Germinal center (tissue), 1 donor: Measurements from ENCODE around the gene HMSD.

ENCODE experiments used
- DNase-seq: peaks from one replicate; pipeline ENCODE4 v3.0.0; 2012; ENCODE audit warnings: mixed read lengths, low spot score

HMSD gene

DNA sequence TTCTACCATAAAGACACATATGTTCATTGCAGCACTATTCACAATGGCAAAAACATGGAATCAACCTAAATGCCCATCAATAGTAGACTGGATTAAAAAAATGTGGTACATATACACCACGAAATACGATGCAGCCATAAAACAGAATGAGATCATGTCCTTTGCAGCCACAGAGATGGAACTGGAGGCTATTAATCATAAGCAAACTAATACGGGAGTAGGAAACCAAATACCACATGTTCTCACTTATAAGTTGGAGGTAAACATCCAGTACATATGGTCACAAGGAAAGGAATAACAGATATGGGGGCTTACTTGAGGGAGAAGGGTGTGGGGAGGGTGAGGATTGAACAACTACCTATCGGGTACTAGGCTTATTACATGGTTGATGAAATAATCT lies 7.7 kb downstream of the HMSD start:
- DNase-seq: no peak

DNA sequence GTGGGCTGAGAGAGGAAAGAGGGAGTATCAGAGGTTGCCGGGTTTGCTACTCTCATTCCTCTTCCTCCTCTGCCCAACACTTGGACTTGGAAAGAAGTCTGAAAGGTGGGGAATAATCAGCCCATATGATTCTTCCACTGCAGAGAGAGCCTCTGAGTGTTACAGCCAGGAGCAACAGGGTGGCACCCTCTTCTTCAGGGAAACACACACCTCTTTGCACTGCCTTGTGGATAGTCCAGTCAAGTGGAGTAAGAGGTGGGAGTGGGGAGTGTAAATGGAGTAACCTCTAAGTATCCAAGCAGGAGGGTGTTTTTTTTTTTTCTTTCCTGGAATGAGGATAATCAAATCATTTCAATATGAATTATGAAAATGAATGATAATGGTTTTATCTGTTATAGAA lies 11.8 kb downstream of the HMSD start:
- no peak for DNase-seq

DNA sequence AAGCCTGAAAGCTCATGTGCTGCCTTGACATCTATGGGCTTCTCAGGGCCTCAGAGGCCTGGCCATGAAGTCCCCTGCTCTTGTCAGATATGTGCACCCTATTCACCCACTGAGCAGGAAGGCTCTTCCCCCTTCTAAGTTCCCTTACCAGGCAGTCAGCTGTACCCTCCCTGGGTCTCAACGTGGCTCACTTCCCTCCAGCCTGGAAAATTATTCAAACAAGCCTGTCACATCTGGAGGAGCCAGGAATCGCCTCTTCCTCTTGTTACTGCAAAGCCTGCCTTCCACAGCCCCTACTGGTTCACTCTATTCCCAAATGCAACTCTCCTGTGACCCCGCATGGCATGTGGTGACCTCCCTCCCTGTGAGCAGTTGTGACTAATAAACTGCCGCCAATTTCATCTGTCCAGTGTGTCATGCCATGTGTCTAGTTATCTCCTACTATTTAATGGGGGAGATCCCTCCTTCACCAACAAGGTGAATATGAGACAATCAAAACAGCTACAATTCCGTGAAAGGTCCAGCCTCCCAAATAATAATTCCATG lies 12.4 kb downstream of the HMSD start:
- no peak for DNase-seq

DNA sequence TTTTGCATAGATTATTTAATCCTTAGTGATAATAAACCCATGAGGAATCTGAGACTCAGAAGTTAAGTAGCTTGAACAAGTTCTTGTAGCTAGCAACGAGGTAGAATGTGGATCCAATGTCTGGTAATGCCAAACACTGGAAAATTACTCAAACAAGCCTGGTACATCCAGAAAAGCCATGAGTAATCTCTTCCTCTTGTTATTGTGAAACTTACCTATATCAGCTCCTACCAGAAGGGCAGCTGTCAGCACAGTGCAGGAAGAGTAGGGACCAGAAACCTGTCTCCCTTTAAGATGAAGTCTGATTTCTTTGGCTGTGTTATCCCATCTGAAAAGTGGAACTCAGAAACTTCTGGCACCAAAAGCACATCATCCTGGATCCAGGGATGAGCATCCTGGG lies 13.0 kb downstream of the HMSD start:
- no peak for DNase-seq

DNA sequence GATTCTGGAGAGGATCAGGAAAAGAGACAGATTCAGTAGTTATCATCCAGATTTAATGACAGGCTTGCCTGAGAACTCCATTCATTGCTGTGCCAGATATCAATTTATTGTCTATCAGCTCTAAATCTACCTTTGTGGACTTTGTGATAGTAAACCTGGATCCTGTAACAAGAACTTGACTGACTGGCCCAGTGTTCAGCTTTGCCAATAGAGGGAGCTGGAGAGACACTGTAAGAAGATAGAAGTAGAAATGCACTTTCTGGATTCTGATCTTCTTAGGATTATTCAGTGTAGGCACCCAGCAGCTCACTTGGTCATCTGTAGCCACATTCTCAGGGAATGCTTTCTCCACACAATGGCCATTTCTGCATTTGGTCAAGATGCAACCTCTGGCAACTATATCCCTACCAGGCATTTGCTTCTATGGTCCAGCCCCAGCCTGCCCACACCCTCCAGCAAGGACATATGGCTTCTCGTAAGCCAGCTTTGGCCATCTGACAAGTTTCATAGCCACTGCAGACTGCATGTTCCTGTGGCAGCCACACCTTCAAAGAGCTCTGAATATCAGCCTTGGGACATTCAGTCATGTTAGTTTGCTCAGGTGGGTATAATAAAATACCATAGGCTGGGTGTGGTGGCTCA lies 14.6 kb downstream of the HMSD start:
- DNase-seq: peak; percentile 31

DNA sequence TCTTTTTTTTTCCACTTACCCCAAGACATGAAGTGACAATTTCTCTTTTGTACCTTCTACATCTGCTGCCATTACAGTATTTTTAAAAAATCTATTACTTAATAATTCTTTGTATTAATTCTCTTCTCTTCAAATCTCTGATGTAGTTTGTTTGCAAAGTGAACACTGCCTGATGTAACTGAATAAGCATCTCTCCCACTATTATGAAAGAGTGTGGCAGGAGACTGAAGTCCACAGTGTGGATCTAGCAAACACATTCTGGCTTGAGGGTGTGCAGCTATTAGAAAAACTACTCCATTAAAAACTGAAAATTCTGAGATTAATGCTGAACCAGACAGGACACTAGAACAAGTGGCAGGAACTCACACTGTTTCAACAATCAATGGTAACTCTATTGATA lies 15.8 kb downstream of the HMSD start:
- DNase-seq: no peak

DNA sequence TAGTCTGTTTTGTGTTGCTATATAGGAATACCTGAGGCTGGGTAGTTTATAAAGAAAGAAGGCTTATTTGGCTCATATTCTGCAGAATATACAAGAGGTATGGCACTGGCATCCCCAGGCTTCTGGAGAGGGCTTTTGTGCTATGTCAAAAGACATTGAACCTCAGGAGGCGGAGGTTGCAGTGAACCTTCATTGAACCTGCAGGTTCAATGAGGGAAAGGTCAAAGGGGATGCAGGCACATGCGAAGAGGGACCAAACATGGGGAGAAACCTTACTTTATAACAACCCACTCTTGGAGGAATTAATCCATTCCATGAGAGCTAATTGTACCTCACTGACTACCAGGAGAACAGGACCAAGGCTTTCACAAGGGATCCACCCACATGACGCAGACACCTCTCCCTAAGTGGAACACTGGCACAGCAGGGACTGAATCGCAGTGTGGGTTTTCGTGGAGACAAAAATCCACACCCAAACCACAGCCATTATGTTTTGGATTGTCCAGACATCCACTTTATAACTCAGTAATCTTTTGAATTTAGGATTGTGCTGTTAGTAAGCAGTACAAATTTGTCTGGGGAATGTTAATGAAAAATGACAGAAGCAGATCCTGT lies 16.7 kb downstream of the HMSD start:
- no peak for DNase-seq

DNA sequence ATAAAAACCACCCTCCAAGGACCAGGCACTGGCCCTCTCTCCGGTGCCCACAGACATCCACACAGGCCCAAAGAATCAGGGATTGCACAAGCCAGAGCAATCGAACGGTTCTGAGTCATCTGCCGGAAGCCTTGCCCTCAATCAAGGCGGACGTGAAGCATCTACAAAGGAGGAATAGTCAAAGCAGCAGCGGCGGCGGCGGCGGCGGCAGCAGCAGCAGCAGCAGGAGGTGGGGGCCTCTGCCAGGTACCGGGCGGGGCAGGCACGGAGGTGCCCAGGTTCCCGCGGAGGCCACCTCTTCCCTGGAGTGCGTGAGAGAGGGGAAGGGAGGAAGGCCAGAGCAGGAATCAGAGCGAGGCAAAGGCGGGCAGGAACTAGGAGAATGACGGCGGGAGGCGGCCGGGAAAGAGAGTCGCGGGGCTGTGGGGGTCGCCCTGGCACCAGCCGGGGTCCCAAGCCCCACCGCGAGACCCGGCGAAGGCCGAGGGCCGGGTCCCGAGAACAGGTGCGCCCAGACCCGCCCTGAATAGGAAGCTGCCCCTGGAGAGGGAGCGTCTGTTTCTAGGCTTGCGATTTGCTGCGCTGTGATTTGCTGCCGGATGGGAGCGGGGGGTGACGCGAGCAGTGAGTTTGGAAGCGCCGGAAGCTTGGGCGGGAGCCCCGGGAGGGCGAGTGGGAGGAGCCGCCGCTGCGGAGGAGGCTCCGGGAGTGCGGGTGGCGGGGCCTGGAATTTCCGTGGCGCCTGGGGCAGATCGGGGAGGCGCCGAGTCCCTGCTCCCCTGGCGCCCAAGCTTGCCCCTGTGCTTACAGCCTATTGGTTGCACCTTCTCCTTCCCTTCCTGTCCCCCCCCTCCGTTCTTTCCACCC lies 21.1 kb downstream of the HMSD start, which contains the start of gene SERPINB8:
SERPINB8 (plus strand) TSS at position 140 of the 867 bp plus-strand sequence. CDS start 8,228 bp downstream, outside the sequence.
- DNase-seq: peak; percentile 73

DNA sequence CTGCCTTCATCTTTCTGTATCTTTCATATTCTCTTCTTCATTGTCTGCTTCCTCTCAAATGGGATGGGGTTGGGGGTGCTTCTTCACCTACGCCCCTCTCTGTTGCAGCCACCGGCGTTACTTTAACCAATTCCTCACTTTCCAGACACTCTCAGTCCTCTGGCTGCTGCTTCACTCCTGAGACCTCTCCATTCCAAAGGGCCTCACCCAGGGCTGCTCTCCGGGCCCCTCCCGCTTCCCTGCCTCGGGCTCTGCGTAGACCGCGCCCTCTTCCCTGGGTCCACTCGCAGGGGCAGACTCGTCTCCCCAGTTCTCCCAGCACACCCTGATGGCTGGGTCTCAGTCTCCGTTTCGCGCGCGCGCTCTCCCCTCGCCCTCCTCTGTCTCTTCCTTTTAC lies 21.7 kb downstream of the HMSD start:
- DNase-seq: no peak

DNA sequence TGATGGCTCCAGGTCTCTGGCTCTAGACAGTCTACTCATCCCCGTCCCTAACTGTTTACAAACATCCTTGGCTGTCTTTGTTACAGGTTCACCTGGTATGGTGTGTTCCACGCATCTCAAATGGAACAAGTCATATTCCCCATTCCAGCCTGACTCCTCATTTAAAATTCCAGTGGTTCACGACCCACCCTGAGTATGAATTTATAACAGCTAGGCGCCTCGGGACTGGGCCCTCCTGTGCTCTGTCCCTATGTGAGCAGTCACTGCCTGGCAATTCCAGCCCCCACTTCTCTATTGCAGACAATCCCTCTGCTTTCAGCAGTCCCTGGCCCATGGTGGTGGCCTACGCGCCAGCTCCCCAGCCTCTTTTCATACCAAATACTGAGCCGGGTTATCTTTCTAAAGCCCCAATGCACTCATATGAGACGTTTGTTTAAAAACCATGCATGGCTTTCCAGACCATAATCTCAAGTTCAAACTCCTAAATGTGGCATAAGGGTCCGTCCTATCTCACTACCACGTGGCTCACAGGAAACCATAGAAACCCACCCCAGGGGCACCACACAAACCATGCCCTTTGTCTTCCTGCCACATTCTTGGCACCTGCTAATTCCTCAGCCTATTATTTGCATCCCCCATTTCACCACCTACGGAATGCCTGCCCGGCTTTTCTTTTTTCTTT lies 22.4 kb downstream of the HMSD start:
- no peak for DNase-seq

DNA sequence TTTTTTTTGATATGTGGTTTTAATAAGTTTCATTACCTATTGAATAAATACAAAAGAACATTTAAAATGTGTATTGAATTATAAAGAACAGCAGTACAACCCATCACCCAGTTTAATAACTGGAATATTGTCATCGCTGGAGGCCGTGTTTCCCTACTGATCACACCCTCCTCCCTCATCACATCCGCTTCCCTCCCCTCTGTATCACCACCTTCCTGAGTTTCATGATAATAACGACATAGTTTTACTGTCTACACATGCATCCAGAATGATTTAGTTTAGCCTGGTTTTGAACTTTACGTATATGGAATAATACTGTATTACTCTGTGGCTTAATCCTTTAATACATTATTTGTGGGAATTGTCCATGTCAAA lies 22.9 kb downstream of the HMSD start:
- no peak for DNase-seq

DNA sequence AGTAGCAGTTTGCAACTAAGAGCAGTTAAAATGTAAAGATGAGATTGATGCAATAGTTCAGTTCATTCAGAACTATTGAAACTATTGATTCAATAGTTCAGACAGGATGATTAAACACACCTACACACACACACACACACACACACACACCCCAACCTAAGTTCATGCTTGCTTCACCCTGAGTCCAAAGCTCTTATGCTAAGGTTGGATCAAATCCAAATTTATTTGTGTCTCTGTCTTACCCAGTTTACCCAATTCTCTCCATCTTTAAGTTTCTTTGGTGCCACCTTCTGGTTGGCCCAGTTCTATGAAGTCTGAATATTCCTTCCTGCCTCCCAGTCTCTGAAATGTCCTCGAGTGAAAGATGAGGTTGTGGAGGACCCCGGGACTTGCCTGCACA lies 25.9 kb downstream of the HMSD start:
- DNase-seq: no peak

DNA sequence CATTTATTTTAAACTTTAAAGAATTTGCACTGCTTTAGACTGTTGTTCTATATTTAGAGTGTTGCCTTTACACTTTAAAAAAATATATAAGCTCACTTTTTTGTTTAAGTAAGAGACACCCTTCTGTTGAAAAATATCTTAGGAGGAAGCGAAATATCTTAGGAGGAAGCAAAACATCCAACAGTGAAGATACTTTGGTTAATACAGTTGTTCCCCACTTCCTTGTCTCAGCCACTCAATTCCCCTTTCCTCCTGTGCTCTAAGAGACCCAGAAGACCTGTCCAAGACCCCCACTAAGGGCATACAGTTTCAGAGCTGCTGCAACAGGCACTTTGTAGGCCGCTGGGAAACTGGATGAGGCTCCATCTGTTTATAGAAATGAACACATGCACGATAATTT lies 26.5 kb downstream of the HMSD start:
- no peak for DNase-seq

DNA sequence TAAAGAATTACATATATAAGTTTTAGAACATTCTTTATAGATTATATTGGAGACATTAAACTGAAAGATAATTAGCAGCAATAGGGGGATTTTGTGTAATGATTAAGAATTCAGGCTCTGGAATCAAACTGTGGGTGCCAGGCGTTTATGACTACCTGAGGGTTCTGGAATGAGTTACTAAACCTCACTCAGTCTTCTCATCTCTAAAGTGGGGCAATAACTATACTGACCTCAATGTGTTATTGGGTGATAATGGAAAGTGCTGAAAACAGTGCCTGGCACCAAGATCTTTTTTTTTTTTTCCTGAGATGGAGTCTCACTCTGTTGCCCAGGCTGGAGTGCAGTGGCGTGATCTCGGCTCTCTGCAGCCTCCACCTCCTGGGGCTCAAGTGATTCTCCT lies 27.9 kb downstream of the HMSD start:
- DNase-seq: no peak

DNA sequence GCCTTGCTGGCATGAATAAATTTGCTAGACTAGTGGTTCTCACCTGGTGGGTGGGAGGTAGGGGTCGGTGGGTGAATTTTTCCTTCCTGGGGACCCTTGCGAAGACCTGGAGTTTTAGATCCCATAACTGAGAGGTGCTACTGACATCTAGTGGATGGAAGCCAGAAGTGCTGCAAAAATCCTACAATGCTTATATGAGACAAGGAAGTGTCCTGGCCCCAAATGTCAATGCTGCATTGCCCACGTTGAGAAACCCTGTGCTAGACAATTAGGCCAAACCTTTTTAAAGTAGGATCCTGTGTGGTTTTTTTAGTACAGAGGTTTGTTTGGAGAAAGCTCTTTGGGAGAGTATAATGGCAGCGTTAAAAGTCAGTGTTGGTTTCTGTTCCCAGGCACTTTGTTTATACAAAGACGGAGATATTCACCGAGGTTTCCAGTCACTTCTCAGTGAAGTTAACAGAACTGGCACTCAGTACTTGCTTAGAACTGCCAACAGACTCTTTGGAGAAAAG lies 30.4 kb downstream of the HMSD start:
- DNase-seq: peak; percentile 55

DNA sequence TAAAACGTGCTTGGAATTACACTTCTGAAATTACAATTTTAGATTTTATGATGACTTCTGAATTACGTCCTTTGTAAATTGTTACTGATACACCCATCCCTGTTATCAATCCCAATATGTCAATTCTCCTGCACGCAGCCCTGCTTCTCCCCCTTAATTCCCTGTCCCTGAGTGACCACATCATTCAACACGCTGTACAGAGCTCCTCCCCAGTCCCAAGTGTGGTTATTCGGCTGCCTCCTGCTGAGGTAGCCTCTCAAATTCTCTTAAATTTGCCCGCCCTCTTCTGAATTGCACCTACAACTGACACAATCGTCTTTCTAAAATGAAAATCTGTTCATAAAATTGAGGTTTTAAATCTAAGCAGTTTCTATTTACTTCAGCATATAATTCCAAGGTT lies 30.9 kb downstream of the HMSD start:
- DNase-seq: no peak

DNA sequence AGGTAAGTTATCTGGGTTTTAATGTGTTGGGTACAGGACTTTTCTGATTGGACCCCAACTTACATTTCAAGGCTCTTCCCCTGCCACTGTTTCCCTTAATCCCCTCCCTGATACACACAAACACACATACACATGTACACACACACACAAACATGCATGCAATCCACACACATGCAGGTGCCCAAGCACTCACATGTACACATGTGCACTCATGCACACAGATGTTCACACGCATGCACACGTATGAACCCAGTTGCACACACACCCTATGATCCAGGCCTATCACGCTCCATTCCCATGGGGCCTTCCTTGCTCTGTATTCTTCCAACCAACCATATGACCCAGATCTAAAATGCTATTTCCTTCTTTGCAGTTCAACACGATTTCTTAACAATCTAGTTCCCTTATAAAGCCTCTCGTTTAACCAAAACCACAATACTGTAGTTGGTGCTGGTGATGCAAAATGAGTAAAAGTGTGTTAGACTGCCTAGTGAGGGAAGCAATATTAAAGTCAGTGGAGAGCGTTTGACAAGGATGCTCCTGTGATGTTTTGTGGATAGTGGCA lies 31.9 kb downstream of the HMSD start:
- DNase-seq: no peak

DNA sequence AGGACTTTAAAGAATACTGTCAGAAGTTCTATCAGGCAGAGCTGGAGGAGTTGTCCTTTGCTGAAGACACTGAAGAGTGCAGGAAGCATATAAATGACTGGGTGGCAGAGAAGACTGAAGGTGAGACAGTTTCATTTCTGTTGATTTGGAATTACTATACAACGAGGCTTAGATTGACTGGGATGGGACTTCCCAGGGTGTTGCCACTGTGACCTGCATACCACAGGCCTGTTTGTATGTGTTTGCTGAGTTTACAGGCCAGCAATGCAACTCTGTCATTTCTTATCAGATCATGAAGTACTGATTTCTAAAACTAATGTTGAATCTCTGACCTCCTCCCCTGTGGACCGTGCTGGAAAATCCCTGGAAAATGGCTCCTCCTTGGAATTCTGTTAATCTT lies 32.6 kb downstream of the HMSD start:
- no peak for DNase-seq

DNA sequence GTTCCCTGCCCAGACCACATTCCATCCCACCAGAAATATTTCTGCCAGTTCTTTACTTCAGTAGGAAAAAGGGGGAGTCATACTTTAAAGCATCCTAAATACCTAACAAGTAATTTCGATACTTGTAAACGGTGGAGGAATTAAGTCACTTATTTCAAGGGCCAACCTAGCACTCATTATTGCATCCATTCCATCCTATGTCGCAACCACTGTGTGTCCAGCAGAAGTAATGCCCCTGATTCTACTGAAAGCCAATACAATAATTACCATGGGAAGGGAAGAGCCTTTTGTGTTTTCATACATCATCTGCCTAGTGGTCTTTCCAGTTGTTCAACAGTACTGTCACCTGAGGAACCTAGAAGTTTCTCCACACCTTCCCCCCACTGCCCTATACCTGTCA lies 33.3 kb downstream of the HMSD start:
- DNase-seq: no peak

DNA sequence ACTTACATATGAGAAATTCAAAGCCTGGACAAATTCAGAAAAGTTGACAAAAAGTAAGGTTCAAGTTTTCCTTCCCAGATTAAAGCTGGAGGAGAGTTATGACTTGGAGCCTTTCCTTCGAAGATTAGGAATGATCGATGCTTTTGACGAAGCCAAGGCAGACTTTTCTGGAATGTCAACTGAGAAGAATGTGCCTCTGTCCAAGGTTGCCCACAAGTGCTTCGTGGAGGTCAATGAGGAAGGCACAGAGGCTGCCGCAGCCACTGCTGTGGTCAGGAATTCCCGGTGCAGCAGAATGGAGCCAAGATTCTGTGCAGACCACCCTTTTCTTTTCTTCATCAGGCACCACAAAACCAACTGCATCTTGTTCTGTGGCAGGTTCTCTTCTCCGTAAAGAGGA lies 37.8 kb downstream of the HMSD start:
- DNase-seq: no peak

DNA sequence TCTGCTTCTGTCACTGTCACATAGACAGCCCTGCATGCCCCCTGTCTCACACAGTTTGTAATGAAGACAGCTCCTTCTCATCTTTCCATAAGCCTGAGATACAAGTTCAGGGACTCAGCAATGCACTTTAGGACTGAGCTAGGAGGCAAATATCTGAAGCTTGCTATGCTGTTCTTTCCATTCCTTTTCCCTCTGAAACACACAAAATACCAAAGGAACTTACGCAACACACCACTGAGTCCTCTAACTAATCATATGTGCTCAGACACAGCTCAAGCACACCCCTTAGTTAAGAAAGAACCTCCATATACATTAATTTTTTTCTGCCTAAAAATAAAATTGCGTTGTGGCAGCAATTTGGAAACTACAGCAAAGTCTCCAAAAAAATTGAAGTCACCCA lies 38.6 kb downstream of the HMSD start:
- no peak for DNase-seq

DNA sequence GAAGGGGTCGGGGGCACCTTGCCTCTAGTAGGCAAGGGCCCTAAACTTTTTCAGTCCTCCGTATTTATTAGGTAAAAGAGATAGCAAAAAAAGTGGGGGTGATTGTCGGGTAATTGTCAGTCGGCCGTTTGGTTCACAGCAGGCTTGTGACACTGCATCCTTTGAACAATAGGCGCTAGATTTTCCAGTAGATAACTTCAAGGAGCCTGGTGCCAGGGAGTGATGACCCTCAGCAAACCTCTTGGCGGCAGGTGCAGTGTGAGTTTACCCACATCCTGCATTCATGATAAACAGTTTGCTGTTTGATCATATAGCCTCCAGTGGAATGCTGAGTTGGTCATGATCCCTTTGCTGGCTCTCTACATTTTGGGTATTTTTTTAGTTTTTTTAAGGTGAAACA lies 43.6 kb downstream of the HMSD start:
- DNase-seq: no peak
